Vagina (tissue), 2 donors: ENCODE data around the gene BIRC6. TPM values are rescaled to one million over a fixed set of nuclear protein-coding genes. Genes with fewer than 3 reads are reported as not detected.

Source experiments
- DNase-seq, 2 donors: peaks; one replicate each; pipeline ENCODE4 v3.0.0-alpha.2; 2017; ENCODE audit errors: extremely low spot score in 2 of 2
- H3K27ac ChIP-seq: fragments of 200-600 bp; sonication (generic); one replicate; pipeline ENCODE4 v1.5.1; 2019
- H3K27me3 ChIP-seq: fragments of 200-600 bp; sonication (generic); one replicate; pipeline ENCODE4 v1.5.1; 2019
- H3K36me3 ChIP-seq, 2 donors: fragments of 200-600 bp; sonication (generic); one replicate each; pipeline ENCODE4 v1.5.1; 2017 to 2019
- H3K4me1 ChIP-seq: fragments of 200-600 bp; sonication (generic); one replicate; pipeline ENCODE4 v1.5.1; 2019
- H3K4me3 ChIP-seq, 2 donors: fragments of 200-600 bp; sonication (generic); 1 replicate in 1 of 2; 2 replicates in 1 of 2; pipeline ENCODE4 v1.5.1; 2016 to 2019
- H3K9me3 ChIP-seq: fragments of 200-600 bp; sonication (generic); one replicate; pipeline ENCODE4 v1.5.1; 2019
- POLR2A ChIP-seq, 2 donors: fragments of 450-650 bp; IDR thresholded peaks; one replicate each; pipeline ENCODE4 v1.6.1; 2017; ENCODE audit warnings: antibody characterized with exemption in 2 of 2, mild to moderate bottlenecking in 2 of 2, moderate library complexity in 2 of 2
- POLR2AphosphoS5 ChIP-seq, 2 donors: sonication (generic); formaldehyde crosslinking; IDR thresholded peaks; one replicate each; pipeline ENCODE4 v1.9.0; 2017; ENCODE audit warnings: antibody characterized with exemption in 2 of 2, mild to moderate bottlenecking in 2 of 2, low read depth in 1 of 2; ENCODE audit not compliant: insufficient read depth in 1 of 2
- intact Hi-C: fragments of 100-400 bp; cut with DNase I; formaldehyde crosslinking; loops from one replicate; pipeline ENCODE4 v1.15.1; 2023
- total RNA-seq: library from RNA; depleted of rRNA; stranded (reverse); fragments of >200 nt; gene quantifications from one replicate; pipeline ENCODE4 v1.2.3, GENCODE V29; 2016
- TF ChIP-seq, protein P1 (sequence below), 3 experiments: fragments of 450-650 bp in 2 of 3; fragments of 200-600 bp in 1 of 3; sonication (generic) in 1 of 3; IDR thresholded peaks; one replicate each; pipeline ENCODE4 v1.5.1; 2017 to 2019; ENCODE audit warnings: antibody characterized with exemption in 3 of 3, mild to moderate bottlenecking in 2 of 3, moderate library complexity in 2 of 3

BIRC6 gene
- total RNA-seq, 1 donor from 2014 or later = 92.8 TPM

DNA sequence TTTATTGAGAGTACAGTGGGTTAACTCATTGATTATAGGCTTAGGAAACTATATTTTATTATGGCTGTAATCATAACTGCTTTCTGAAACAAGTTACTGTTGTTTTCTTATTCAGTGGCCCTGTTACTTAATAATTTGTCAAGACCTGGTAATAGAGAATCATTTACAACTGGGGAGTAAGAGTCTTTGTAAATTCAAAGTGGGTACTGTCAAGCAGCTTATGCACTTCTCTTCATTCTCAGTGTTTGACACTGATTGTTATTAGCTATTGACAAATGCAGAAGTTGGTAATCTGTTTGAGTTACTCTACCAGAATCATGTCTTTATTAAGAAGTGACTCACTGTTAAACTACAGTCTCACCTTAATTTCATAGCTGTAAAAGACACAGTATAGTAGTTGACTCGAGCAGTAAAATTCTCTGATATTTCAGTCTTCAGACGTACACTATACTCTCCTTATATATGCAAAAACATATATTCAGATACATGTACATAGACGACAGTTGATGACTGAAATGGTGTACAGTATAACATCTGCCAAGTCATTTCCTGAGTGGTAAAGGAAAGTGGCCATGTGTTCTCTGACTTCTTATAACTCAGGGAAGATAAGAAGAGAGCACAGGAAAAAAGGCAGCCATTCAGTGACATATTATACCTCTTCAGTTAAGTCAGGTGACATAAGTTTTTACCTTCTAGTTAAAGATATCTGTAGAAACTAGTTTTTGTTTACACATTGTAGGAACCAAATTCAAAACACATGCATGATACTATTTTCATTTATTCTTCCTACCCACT is 235.0 kb downstream of the BIRC6 start:
- no peak overlapping the region for H3K27ac ChIP-seq
- no peaks in the 10 kb centered on the region for H3K9me3 ChIP-seq
- H3K4me1 ChIP-seq = no peaks in the 10 kb centered on the region
- peaks cover 0 to 4% of the 10 kb centered on the region in 2 donors for H3K36me3 ChIP-seq
- DNase-seq = no peak
- TF ChIP-seq POLR2A (IDR thresholded peaks at IDR 0.05) (no peak), POLR2AphosphoS5 (IDR thresholded peaks at IDR 0.05; ENCODE audit: insufficient read depth in 1 of 2, low read depth in 1 of 2) (no peak)
- TF ChIP-seq, protein P1, sequence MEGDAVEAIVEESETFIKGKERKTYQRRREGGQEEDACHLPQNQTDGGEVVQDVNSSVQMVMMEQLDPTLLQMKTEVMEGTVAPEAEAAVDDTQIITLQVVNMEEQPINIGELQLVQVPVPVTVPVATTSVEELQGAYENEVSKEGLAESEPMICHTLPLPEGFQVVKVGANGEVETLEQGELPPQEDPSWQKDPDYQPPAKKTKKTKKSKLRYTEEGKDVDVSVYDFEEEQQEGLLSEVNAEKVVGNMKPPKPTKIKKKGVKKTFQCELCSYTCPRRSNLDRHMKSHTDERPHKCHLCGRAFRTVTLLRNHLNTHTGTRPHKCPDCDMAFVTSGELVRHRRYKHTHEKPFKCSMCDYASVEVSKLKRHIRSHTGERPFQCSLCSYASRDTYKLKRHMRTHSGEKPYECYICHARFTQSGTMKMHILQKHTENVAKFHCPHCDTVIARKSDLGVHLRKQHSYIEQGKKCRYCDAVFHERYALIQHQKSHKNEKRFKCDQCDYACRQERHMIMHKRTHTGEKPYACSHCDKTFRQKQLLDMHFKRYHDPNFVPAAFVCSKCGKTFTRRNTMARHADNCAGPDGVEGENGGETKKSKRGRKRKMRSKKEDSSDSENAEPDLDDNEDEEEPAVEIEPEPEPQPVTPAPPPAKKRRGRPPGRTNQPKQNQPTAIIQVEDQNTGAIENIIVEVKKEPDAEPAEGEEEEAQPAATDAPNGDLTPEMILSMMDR (IDR thresholded peaks at IDR 0.05) = no peak
- H3K27me3 ChIP-seq = no peaks in the 10 kb centered on the region
- intact Hi-C loops = no loop called here
- no peak overlapping the region for H3K4me3 ChIP-seq

GRCh38 chr2:32594573-32594972 is 237.8 kb downstream of the BIRC6 start:
- no peak for TF ChIP-seq POLR2A (IDR thresholded peaks at IDR 0.05)
- TF ChIP-seq, protein P1 (IDR thresholded peaks at IDR 0.05) = no peak
- no peak for TF ChIP-seq POLR2AphosphoS5 (IDR thresholded peaks at IDR 0.05; ENCODE audit: insufficient read depth in 1 of 2, low read depth in 1 of 2)
- no peaks in the 10 kb centered on the region for H3K9me3 ChIP-seq
- no peaks in the 10 kb centered on the region for H3K27me3 ChIP-seq
- H3K4me1 ChIP-seq = no peaks in the 10 kb centered on the region
- no peak overlapping the region for H3K27ac ChIP-seq
- H3K36me3 ChIP-seq = peaks cover 0 to 14% of the 10 kb centered on the region in 2 donors
- H3K4me3 ChIP-seq = no peak overlapping the region
- intact Hi-C loops = no loop called here
- DNase-seq = no peak

DNA sequence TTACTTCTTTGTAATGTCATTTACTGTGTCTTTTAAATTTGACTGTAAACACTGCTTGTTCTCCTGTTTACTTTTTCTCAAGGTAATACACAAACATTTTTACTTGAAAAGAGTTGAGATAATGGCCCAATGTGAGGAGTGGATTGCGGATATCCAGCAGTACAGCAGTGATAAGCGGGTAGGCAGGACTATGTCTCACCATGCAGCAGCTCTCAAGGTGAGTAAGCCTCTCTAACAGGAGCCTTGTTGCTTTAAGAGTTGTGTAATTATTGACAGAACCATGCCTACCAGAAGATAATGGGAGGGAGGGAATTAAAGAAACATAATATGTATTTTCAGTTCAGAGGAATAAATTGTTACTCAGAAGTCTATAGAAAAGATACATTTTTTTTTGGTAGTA is 254.5 kb downstream of the BIRC6 start:
- TF ChIP-seq POLR2AphosphoS5 (IDR thresholded peaks at IDR 0.05; ENCODE audit: insufficient read depth in 1 of 2, low read depth in 1 of 2) (no peak), POLR2A (IDR thresholded peaks at IDR 0.05) (no peak)
- TF ChIP-seq, protein P1 (IDR thresholded peaks at IDR 0.05) = no peak
- H3K9me3 ChIP-seq = no peaks in the 10 kb centered on the region
- peaks cover 0 to 42% of the 10 kb centered on the region in 2 donors for H3K36me3 ChIP-seq
- no peak overlapping the region for H3K27ac ChIP-seq
- DNase-seq = no peak
- H3K4me3 ChIP-seq = no peak overlapping the region
- intact Hi-C loops = no loop called here
- H3K27me3 ChIP-seq = no peaks in the 10 kb centered on the region
- no peaks in the 10 kb centered on the region for H3K4me1 ChIP-seq

DNA sequence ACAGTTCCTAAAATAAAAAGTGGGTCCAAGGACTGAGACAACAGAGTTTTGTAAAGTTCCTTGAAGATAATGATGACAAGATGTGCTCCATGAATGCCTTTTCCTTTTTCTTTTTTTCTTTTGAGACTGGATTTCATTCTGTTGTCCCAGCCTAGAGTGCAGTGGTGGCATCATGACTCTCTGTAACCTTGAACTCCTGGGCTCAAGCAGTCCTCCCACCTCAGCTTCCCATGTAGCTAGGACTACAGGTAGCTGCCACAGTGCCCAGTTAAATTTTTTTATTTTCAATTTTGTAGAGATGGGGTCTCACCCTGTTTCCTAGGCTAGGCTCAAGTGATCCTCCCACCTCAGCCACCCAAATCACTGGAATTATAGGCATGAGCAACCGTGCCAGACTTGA is 254.9 kb downstream of the BIRC6 start:
- intact Hi-C loops = no loop called here

More for the DNA sequence above, 254.9 kb downstream of the BIRC6 start:
- no peak for TF ChIP-seq POLR2A (IDR thresholded peaks at IDR 0.05)
- no peak for TF ChIP-seq POLR2AphosphoS5 (IDR thresholded peaks at IDR 0.05; ENCODE audit: insufficient read depth in 1 of 2, low read depth in 1 of 2)
- TF ChIP-seq, protein P1 (IDR thresholded peaks at IDR 0.05) = no peak
- Histone ChIP-seq H3K4me3 (no peak overlapping the region), H3K9me3 (no peaks in the 10 kb centered on the region), H3K4me1 (no peaks in the 10 kb centered on the region), H3K36me3 (peaks cover 0 to 44% of the 10 kb centered on the region in 2 donors), H3K27ac (no peak overlapping the region), H3K27me3 (no peaks in the 10 kb centered on the region)
- no peak for DNase-seq
